CD4-positive, alpha-beta memory T cell (primary cell): ENCODE measurements around the gene ACTG2. TPM values are rescaled to one million over a fixed set of nuclear protein-coding genes. Genes with fewer than 3 reads are reported as not detected.

Experiments used
- CTCF ChIA-PET: fragments of 350-600 bp; sonication (Branson Sonifier 250); formaldehyde crosslinking; loops from one replicate; lab custom pipeline; 2021; ENCODE audit warnings: inconsistent platforms; ENCODE audit not compliant: partially characterized antibody; lab: Charles Lee
- POLR2A ChIA-PET: fragments of 350-600 bp; sonication (Branson Sonifier 250); formaldehyde crosslinking; loops from one replicate; lab custom pipeline; 2021; ENCODE audit not compliant: partially characterized antibody; lab: Charles Lee
- DNase-seq, 5 donors: peaks; one replicate each; pipeline versions ENCODE4 v3.0.0 to v3.0.0-alpha.2; 2020 to 2022; ENCODE audit warnings: mixed read lengths in 1 of 5
- H3K27ac ChIP-seq: one replicate; pipeline ENCODE4 v1.7.0; 2013; ENCODE audit warnings: low read depth, low read length
- H3K27me3 ChIP-seq: 2 replicates; pipeline ENCODE4 v1.7.0; 2013; ENCODE audit warnings: mild to moderate bottlenecking, low read length, moderate library complexity; ENCODE audit not compliant: insufficient read depth
- H3K36me3 ChIP-seq: 2 replicates; pipeline ENCODE4 v1.7.0; 2013; ENCODE audit warnings: mild to moderate bottlenecking, low read length, moderate library complexity; ENCODE audit not compliant: insufficient read depth
- H3K4me1 ChIP-seq: 2 replicates; pipeline ENCODE4 v1.7.0; 2013; ENCODE audit warnings: mild to moderate bottlenecking, low read length, moderate library complexity; ENCODE audit not compliant: insufficient read depth
- H3K4me3 ChIP-seq, 2 donors: one replicate each; pipeline ENCODE4 v1.7.0; 2013; ENCODE audit warnings: low read length in 2 of 2, mild to moderate bottlenecking in 1 of 2
- H3K9me3 ChIP-seq, 2 donors: one replicate each; pipeline ENCODE4 v1.7.0; 2013; ENCODE audit warnings: low read length in 2 of 2, control low read depth in 1 of 2; ENCODE audit not compliant: control insufficient read depth in 1 of 2
- H3K27ac Mint-ChIP-seq, 7 donors: one replicate each; pipeline ENCODE4 v1.8.0; 2020 to 2021; ENCODE audit warnings: mixed read lengths in 7 of 7, mild to moderate bottlenecking in 6 of 7, inconsistent platforms in 3 of 7, moderate library complexity in 3 of 7
- H3K27me3 Mint-ChIP-seq, 2 donors: one replicate each; pipeline ENCODE4 v1.8.0; 2020 to 2021; ENCODE audit warnings: mixed read lengths in 2 of 2
- H3K36me3 Mint-ChIP-seq, 2 donors: one replicate each; pipeline ENCODE4 v1.8.0; 2020 to 2021; ENCODE audit warnings: mixed read lengths in 2 of 2, inconsistent platforms in 1 of 2, mild to moderate bottlenecking in 1 of 2
- H3K4me1 Mint-ChIP-seq, 4 donors: one replicate each; pipeline ENCODE4 v1.8.0; 2020 to 2021; ENCODE audit warnings: mixed read lengths in 4 of 4, mild to moderate bottlenecking in 1 of 4
- H3K4me3 Mint-ChIP-seq, 8 donors: one replicate each; pipeline ENCODE4 v1.8.0; 2020 to 2021; ENCODE audit warnings: mixed read lengths in 8 of 8, mild to moderate bottlenecking in 7 of 8, moderate library complexity in 6 of 8, inconsistent platforms in 3 of 8
- H3K9me3 Mint-ChIP-seq, 8 donors: one replicate each; pipeline ENCODE4 v1.8.0; 2020 to 2021; ENCODE audit warnings: mixed read lengths in 8 of 8, mild to moderate bottlenecking in 5 of 8, inconsistent platforms in 3 of 8, moderate library complexity in 1 of 8
- intact Hi-C: fragments of 100-400 bp; cut with micrococcal nuclease; formaldehyde crosslinking; loops from one replicate; pipeline ENCODE4 v1.15.1; 2023
- polyA plus RNA-seq, 2 donors: library from polyadenylated mRNA; unstranded; fragments of 300-500 nt; fragmentation: Illumina TruSeq; gene quantifications; one replicate each; pipeline ENCODE4 v1.2.3, GENCODE V29; 2021
- total RNA-seq, 2 experiments: library from RNA; stranded (reverse); gene quantifications; one replicate each; pipeline ENCODE4 v1.2.3, GENCODE V29; 2021

The ACTG2 gene
- total and polyA plus RNA-seq, 4 experiments from 2014 or later, result not detected

- Histone ChIP-seq H3K4me3 (no peak overlapping the region), H3K27me3 (no peaks in the 10 kb centered on the region), H3K4me1 (peaks cover 69% of the 10 kb centered on the region), H3K27ac (no peak overlapping the region), H3K36me3 (peaks cover 9% of the 10 kb centered on the region), H3K9me3 (no peaks in the 10 kb centered on the region)
- Mint-ChIP-seq H3K4me3 (peak overlapping the region; percentile 46 to 89 (median 68)), H3K4me1 (peaks cover 53 to 77% (median 65%) of the 10 kb centered on the region in 4 donors), H3K9me3 (peaks cover 0 to 1% (median 0%) of the 10 kb centered on the region in 8 donors), H3K27ac (peak overlapping the region; percentile 66 to 97 (median 90)), H3K36me3 (peaks cover 12 to 42% of the 10 kb centered on the region in 2 donors), H3K27me3 (no peaks in the 10 kb centered on the region)
- intact Hi-C loops, result loop anchor here (10.0 kb wide), 1 partner anchor 526 kb away; the partner anchor contains the start of genes INO80B and WBP1
- ChIA-PET CTCF (no interaction called here), POLR2A (no interaction called here)
- no peak for DNase-seq
These were observed 36.1 kb downstream of the ACTG2 start for GRCh38 chr2:73928963-73929347.

- no peaks in the 10 kb centered on the region for H3K9me3 ChIP-seq
- no peaks in the 10 kb centered on the region for H3K27me3 ChIP-seq
- Mint-ChIP-seq H3K36me3 (peaks cover 17 to 46% of the 10 kb centered on the region in 2 donors), H3K27ac (peak overlapping the region in 3 of 7 donors; percentile 46 to 97 (median 78)), H3K9me3 (peaks cover 0 to 1% (median 0%) of the 10 kb centered on the region in 8 donors), H3K4me1 (peaks cover 57 to 84% (median 70%) of the 10 kb centered on the region in 4 donors), H3K4me3 (no peak overlapping the region), H3K27me3 (no peaks in the 10 kb centered on the region)
- DNase-seq, result no peak
- no peak overlapping the region for H3K27ac ChIP-seq
- no peak overlapping the region for H3K4me3 ChIP-seq
- peaks cover 73% of the 10 kb centered on the region for H3K4me1 ChIP-seq
- CTCF ChIA-PET, result interaction anchor here (0.7 to 0.8 kb wide), 2 partner anchors 58 to 251 kb away, joined by 3 read pairs; no protein-coding TSS in a partner anchor
- intact Hi-C loops, result no loop called here
- POLR2A ChIA-PET, result interaction anchor here (0.8 to 1.2 kb wide), 2 partner anchors 9 to 58 kb away, joined by 3 read pairs; no protein-coding TSS in a partner anchor
- H3K36me3 ChIP-seq, result peaks cover 9% of the 10 kb centered on the region
These were observed 37.6 kb downstream of the ACTG2 start for GRCh38 chr2:73930386-73930785.

GRCh38 chr2:73931531-73932500 is 39.0 kb downstream of the ACTG2 start:
- peaks cover 0 to 1% (median 0%) of the 10 kb centered on the region in 8 donors for H3K9me3 Mint-ChIP-seq
- H3K27ac ChIP-seq, result no peak overlapping the region

GRCh38 chr2:73933194-73933593 is 40.4 kb downstream of the ACTG2 start:
- ChIA-PET CTCF (interaction anchor here (1.3 kb wide), 1 partner anchor 11 kb away, joined by 3 read pairs; no protein-coding TSS in a partner anchor), POLR2A (no interaction called here)
- Histone ChIP-seq H3K27ac (no peak overlapping the region), H3K4me1 (peaks cover 79% of the 10 kb centered on the region), H3K36me3 (peaks cover 13% of the 10 kb centered on the region), H3K9me3 (no peaks in the 10 kb centered on the region), H3K4me3 (no peak overlapping the region), H3K27me3 (no peaks in the 10 kb centered on the region)
- H3K27ac Mint-ChIP-seq, result peak overlapping the region in 6 of 7 donors; percentile 5 to 75 (median 46)
- intact Hi-C loops, result no loop called here
- peaks cover 0 to 1% (median 0%) of the 10 kb centered on the region in 8 donors for H3K9me3 Mint-ChIP-seq
- peaks cover 24 to 64% of the 10 kb centered on the region in 2 donors for H3K36me3 Mint-ChIP-seq
- no peak for DNase-seq
- no peaks in the 10 kb centered on the region for H3K27me3 Mint-ChIP-seq
- H3K4me1 Mint-ChIP-seq, result peaks cover 72 to 89% (median 80%) of the 10 kb centered on the region in 4 donors
- H3K4me3 Mint-ChIP-seq, result peak overlapping the region in 1 of 8 donors; percentile 60

More at GRCh38 chr2:73931531-73932500, 39.0 kb downstream of the ACTG2 start:
- POLR2A ChIA-PET, result interaction anchor here (0.8 to 0.9 kb wide), 2 partner anchors 53 to 56 kb away, joined by 3 read pairs; partner anchors contain the start of gene TET3
- no peaks in the 10 kb centered on the region for H3K9me3 ChIP-seq
- no peaks in the 10 kb centered on the region for H3K27me3 ChIP-seq
- Mint-ChIP-seq H3K36me3 (peaks cover 24 to 53% of the 10 kb centered on the region in 2 donors), H3K27ac (peak overlapping the region; percentile 13 to 85 (median 60)), H3K4me1 (peaks cover 62 to 86% (median 72%) of the 10 kb centered on the region in 4 donors), H3K4me3 (peak overlapping the region in 5 of 8 donors; percentile 17 to 60 (median 24)), H3K27me3 (no peaks in the 10 kb centered on the region)
- intact Hi-C loops, result no loop called here
- CTCF ChIA-PET, result interaction anchor here (1.2 kb wide), 1 partner anchor 55 kb away, joined by 3 read pairs; no protein-coding TSS in a partner anchor
- peaks cover 75% of the 10 kb centered on the region for H3K4me1 ChIP-seq
- peaks cover 9% of the 10 kb centered on the region for H3K36me3 ChIP-seq
- DNase-seq, result no peak
- no peak overlapping the region for H3K4me3 ChIP-seq

GRCh38 chr2:73935641-73936040 is 42.8 kb downstream of the ACTG2 start:
- Mint-ChIP-seq H3K36me3 (peaks cover 30 to 75% of the 10 kb centered on the region in 2 donors), H3K9me3 (no peaks in the 10 kb centered on the region), H3K27me3 (no peaks in the 10 kb centered on the region), H3K27ac (no peak overlapping the region), H3K4me3 (no peak overlapping the region), H3K4me1 (peaks cover 67 to 90% (median 79%) of the 10 kb centered on the region in 4 donors)
- H3K4me1 ChIP-seq, result peaks cover 80% of the 10 kb centered on the region
- H3K27me3 ChIP-seq, result no peaks in the 10 kb centered on the region
- no peaks in the 10 kb centered on the region for H3K9me3 ChIP-seq
- POLR2A ChIA-PET, result interaction anchor here (0.9 to 1.6 kb wide), 4 partner anchors 9 to 198 kb away, joined by 3 to 4 read pairs (median 3); partner anchors contain the start of gene TPRKB
- DNase-seq, result no peak
- CTCF ChIA-PET, result no interaction called here
- H3K27ac ChIP-seq, result no peak overlapping the region
- H3K4me3 ChIP-seq, result no peak overlapping the region
- intact Hi-C loops, result no loop called here
- peaks cover 13% of the 10 kb centered on the region for H3K36me3 ChIP-seq

- Mint-ChIP-seq H3K36me3 (peaks cover 23 to 75% of the 10 kb centered on the region in 2 donors), H3K27ac (peak overlapping the region; percentile 19 to 87 (median 59)), H3K4me3 (peak overlapping the region in 2 of 8 donors; percentile 4 to 5), H3K27me3 (no peaks in the 10 kb centered on the region), H3K4me1 (peaks cover 63 to 87% (median 74%) of the 10 kb centered on the region in 4 donors), H3K9me3 (no peaks in the 10 kb centered on the region)
- ChIA-PET POLR2A (interaction anchor here (0.6 to 1.2 kb wide), 3 partner anchors 10 to 155 kb away, joined by 3 to 5 read pairs (median 4); partner anchors contain the start of gene DGUOK), CTCF (interaction anchor here (1.3 kb wide), 1 partner anchor 10 kb away, joined by 3 read pairs; no protein-coding TSS in a partner anchor)
- DNase-seq, result no peak
- Histone ChIP-seq H3K27me3 (no peaks in the 10 kb centered on the region), H3K4me1 (peaks cover 65% of the 10 kb centered on the region), H3K4me3 (no peak overlapping the region), H3K27ac (no peak overlapping the region), H3K36me3 (peaks cover 12% of the 10 kb centered on the region), H3K9me3 (no peaks in the 10 kb centered on the region)
- intact Hi-C loops, result no loop called here
These were observed 44.5 kb downstream of the ACTG2 start for GRCh38 chr2:73937103-73937885.
